PC-3 (cell line): ENCODE results near the gene KIAA0586. TPM values are rescaled to one million over a fixed set of nuclear protein-coding genes. Genes with fewer than 3 reads are reported as not detected.
"Not testable (repeated sequence)": the region's sequence is repeated elsewhere in the genome, so short reads cannot be mapped to it uniquely, and the experiment has no call there.

ENCODE experiments used
- ATAC-seq: fragments of 200-7000 bp; cut with Tn5 transposase; 2 replicates; pipeline ENCODE4 v1.9.1; 2020; ENCODE audit warnings: mild to moderate bottlenecking, moderate library complexity
- BruUV-seq: library from RNA; stranded (reverse); fragments of 400-500 nt; replicated peaks from 2 replicates; lab custom pipeline; 2021; lab: Mats Ljungman, UMichigan
- CTCF ChIA-PET: fragments of 300-600 bp; sonication (Branson Sonifier 250); formaldehyde crosslinking; loops from one replicate; lab custom pipeline; 2022; ENCODE audit warnings: antibody characterized with exemption; lab: Charles Lee
- POLR2A ChIA-PET: fragments of 300-600 bp; sonication (Branson Sonifier 250); formaldehyde crosslinking; loops from one replicate; lab custom pipeline; 2022; ENCODE audit warnings: antibody characterized with exemption; ENCODE audit not compliant: unreplicated experiment; lab: Charles Lee
- DNase-seq: peaks from one replicate; pipeline ENCODE4 v3.0.0-alpha.2; 2015
- H2AFZ ChIP-seq: fragments of 300-600 bp; sonication (generic); 2 replicates; pipeline ENCODE4 v1.6.0; 2016; ENCODE audit warnings: antibody characterized with exemption, low read length
- H3F3A ChIP-seq: fragments of 300-600 bp; sonication (generic); one replicate; pipeline ENCODE4 v1.6.0; 2017; ENCODE audit warnings: antibody characterized with exemption, low read length, control low read depth, mild to moderate bottlenecking; ENCODE audit not compliant: unreplicated experiment
- H3K27ac ChIP-seq: fragments of 300-600 bp; sonication (generic); 2 replicates; pipeline ENCODE4 v1.5.1; 2016; ENCODE audit warnings: mild to moderate bottlenecking, low read length
- H3K27me3 ChIP-seq: fragments of 300-600 bp; sonication (generic); 2 replicates; pipeline ENCODE4 v1.6.1; 2016; ENCODE audit warnings: low read length, mixed read lengths
- H3K36me3 ChIP-seq: fragments of 300-600 bp; sonication (generic); 2 replicates; pipeline ENCODE4 v1.6.1; 2016; ENCODE audit warnings: low read depth, mixed run types, low read length, mixed read lengths
- H3K4me1 ChIP-seq: fragments of 300-600 bp; sonication (generic); 2 replicates; pipeline ENCODE4 v1.5.1; 2016; ENCODE audit warnings: low read length; ENCODE audit not compliant: insufficient read depth
- H3K4me2 ChIP-seq: fragments of 300-600 bp; sonication (generic); 2 replicates; pipeline ENCODE4 v1.6.0; 2016; ENCODE audit warnings: low read length
- H3K4me3 ChIP-seq: fragments of 300-600 bp; sonication (generic); 2 replicates; pipeline ENCODE4 v1.5.1; 2016; ENCODE audit warnings: mild to moderate bottlenecking, low read length, mixed read lengths
- H3K79me2 ChIP-seq: fragments of 300-600 bp; sonication (generic); 2 replicates; pipeline ENCODE4 v1.6.1; 2017; ENCODE audit warnings: low read length, mixed read lengths
- H3K9ac ChIP-seq: fragments of 300-600 bp; sonication (generic); 2 replicates; pipeline ENCODE4 v1.6.0; 2016; ENCODE audit warnings: mild to moderate bottlenecking, low read length
- H3K9me2 ChIP-seq: fragments of 300-600 bp; sonication (generic); replicated peaks from 2 replicates; pipeline ENCODE4 v1.6.1; 2016; ENCODE audit warnings: mixed run types, low read length, mixed read lengths
- H3K9me3 ChIP-seq: fragments of 300-600 bp; sonication (generic); 2 replicates; pipeline ENCODE4 v1.6.1; 2016; ENCODE audit warnings: low read length, mixed read lengths
- H4K20me1 ChIP-seq: fragments of 300-600 bp; sonication (generic); 2 replicates; pipeline ENCODE4 v1.6.1; 2016; ENCODE audit warnings: low read length, mixed read lengths
- EZH2 ChIP-seq: fragments of 300-600 bp; sonication (generic); IDR thresholded peaks from one replicate; pipeline ENCODE4 v1.6.1; 2017; ENCODE audit warnings: antibody characterized with exemption, mild to moderate bottlenecking, low read length; ENCODE audit not compliant: unreplicated experiment
- EZH2phosphoT487 ChIP-seq: fragments of 300-600 bp; sonication (generic); IDR thresholded peaks from 2 replicates; pipeline ENCODE4 v1.6.1; 2018; ENCODE audit warnings: mild to moderate bottlenecking, antibody characterized with exemption, low read length, borderline replicate concordance
- intact Hi-C: fragments of 100-400 bp; cut with micrococcal nuclease; formaldehyde crosslinking; loops from 2 replicates; pipeline ENCODE4 v1.9.0; 2023
- total RNA-seq: library from RNA; depleted of rRNA; stranded (reverse); fragments of >200 nt; gene quantifications from 2 replicates; pipeline ENCODE4 v1.2.3, GENCODE V29; 2014
- TF ChIP-seq, protein P1 (sequence below): fragments of 300-600 bp; sonication (generic); conservative IDR thresholded peaks from 2 replicates; pipeline ENCODE4 v1.5.1; 2017; ENCODE audit warnings: antibody characterized with exemption, low read depth, mild to moderate bottlenecking, low read length

Gene KIAA0586
- total RNA-seq, 1 experiment from 2014 or later: 50.3 TPM

DNA sequence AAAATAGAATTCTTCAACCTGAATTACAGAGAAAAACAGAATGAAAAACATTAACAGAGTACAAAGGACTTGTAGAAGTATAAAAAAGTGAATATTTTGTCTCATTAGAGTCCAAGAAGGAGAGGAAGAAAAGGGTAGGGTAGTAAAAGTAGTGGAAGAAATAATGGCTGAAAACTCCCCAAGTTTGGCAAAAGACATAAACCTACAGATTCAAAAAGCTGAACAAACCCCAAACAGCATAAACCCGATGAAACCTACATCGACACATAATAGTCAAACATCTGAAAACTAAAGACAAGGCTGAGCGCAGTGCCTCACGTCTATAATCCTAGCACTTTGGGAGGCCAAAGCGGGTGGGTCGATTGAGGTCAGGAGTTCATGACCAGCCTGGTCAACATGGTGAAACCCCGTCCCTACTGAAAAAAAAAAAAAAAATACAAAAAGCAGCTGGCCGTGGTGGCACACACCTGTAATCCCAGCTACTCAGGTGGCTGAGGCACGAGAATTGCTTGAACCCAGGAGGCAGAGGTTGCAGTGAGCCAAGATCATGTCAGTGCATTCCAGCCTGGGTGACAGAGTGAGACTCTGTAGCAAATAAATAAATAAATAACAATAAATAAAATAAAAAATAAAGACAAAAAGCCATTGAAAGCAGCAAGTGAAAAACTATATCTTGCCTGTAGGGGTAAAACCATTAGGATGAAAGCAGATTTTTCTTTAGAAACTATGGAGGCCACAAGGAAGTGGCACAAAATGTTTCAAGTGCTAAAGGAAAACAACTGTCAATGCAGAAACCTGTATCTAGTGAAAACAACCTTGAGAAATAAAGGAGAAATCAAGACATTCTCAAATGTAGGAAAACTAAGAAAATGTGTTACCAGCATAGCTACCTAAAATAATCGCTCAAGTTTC is 11.6 kb upstream of the KIAA0586 start:
- ATAC-seq (no peak), DNase-seq (no peak)
- CTCF ChIA-PET: no interaction called here
- Histone ChIP-seq H3K4me1 (no peaks in the 10 kb centered on the region), H3K27ac (no peak overlapping the region), H3K27me3 (no peaks in the 10 kb centered on the region), H3K4me2 (no peak overlapping the region), H3K4me3 (no peak overlapping the region), H3K79me2 (peaks cover 50% of the 10 kb centered on the region), H3K36me3 (peaks cover 69% of the 10 kb centered on the region), H2AFZ (no peak overlapping the region), H4K20me1 (peaks cover 6% of the 10 kb centered on the region; the same call in 1 of the 2 replicates), H3K9ac (no peak overlapping the region), H3K9me3 (no peaks in the 10 kb centered on the region), H3K9me2 (no peaks in the 10 kb centered on the region), H3F3A (no peaks in the 10 kb centered on the region)
- BruUV-seq: no TSS peak
- TF ChIP-seq, protein P1, sequence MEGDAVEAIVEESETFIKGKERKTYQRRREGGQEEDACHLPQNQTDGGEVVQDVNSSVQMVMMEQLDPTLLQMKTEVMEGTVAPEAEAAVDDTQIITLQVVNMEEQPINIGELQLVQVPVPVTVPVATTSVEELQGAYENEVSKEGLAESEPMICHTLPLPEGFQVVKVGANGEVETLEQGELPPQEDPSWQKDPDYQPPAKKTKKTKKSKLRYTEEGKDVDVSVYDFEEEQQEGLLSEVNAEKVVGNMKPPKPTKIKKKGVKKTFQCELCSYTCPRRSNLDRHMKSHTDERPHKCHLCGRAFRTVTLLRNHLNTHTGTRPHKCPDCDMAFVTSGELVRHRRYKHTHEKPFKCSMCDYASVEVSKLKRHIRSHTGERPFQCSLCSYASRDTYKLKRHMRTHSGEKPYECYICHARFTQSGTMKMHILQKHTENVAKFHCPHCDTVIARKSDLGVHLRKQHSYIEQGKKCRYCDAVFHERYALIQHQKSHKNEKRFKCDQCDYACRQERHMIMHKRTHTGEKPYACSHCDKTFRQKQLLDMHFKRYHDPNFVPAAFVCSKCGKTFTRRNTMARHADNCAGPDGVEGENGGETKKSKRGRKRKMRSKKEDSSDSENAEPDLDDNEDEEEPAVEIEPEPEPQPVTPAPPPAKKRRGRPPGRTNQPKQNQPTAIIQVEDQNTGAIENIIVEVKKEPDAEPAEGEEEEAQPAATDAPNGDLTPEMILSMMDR: no peak
- TF ChIP-seq EZH2 (no peak), EZH2phosphoT487 (no peak)
- intact Hi-C loops: no loop called here
- POLR2A ChIA-PET: interaction anchor here (0.6 kb wide), 1 partner anchor 323 kb away, joined by 3 read pairs; no protein-coding TSS in a partner anchor

DNA sequence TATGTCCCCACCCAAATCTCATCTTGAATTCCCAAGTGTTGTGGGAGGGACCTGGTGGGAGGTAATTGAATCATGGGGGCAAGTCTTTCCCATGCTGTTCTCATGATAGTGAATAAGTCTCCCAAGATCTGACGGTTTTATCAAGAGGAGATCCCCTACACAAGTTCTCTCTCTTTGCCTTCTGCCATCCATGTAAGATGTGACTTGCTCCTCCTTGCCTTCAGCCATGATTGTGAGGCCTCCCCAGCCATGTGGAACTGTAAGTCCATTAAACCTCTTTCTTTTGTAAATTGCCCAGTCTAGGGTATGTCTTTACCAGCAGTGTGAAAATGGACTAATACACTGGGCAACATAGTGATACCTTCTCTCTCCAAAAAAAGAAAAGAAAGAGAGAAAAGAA is 10.6 kb upstream of the KIAA0586 start:
- CTCF ChIA-PET: not testable (repeated sequence)

DNA sequence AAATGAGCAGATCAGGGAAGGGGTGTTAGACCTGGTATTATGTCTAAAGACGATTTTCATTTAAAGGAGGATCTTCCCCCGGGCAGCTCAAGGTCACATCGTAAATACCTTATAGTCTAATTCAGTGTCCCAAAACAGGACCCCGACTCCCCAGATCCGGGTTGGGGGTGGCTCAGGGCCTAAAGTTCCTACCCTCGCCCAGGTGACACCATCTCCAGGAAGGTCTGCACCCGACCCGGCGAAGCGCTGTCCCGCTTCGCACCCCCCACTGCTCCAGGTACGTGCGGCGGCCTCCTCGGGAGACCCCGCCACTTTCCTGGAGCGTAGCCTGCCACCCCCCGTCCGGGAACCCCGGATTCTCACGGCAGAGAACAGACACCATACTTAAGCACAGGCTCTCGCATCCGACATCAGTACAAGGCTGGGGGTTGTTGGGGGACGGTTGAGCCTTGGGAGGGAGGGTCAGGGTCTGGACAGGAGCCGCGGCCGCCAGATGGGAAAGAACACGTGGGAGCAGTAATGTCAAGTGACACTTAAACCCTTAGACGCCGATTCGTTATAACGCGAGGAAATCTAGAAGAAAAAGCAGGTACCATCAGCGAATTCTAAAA is 744 bp upstream of the KIAA0586 start:
- ATAC-seq (peak; percentile 55), DNase-seq (peak; percentile 36)
- peaks cover 63% of the 10 kb centered on the region for H3K79me2 ChIP-seq
- POLR2A ChIA-PET: interaction anchor here (0.6 to 0.9 kb wide), 4 partner anchors 26 to 1024 kb away, joined by 4 to 9 read pairs (median 6); no protein-coding TSS in a partner anchor
- H3K9me3 ChIP-seq: no peaks in the 10 kb centered on the region
- H2AFZ ChIP-seq: peak overlapping the region; percentile 96
- H3K4me3 ChIP-seq: peak overlapping the region; percentile 70
- peak overlapping the region; percentile 88 for H3K9ac ChIP-seq
- H3K36me3 ChIP-seq: peaks cover 14% of the 10 kb centered on the region
- TSS peak; percentile 77 for BruUV-seq
- CTCF ChIA-PET: interaction anchor here (0.6 kb wide), 1 partner anchor 283 kb away, joined by 3 read pairs; no protein-coding TSS in a partner anchor
- intact Hi-C loops: loop anchor here (1.0 to 2.0 kb wide), 4 partner anchors 26 to 128 kb away; partner anchors contain the start of gene ARID4A
- peaks cover 10% of the 10 kb centered on the region for H3F3A ChIP-seq
- H3K9me2 ChIP-seq: no peaks in the 10 kb centered on the region
- peaks cover 22% of the 10 kb centered on the region for H3K4me1 ChIP-seq
- H3K27ac ChIP-seq: peak overlapping the region; percentile 77
- TF ChIP-seq EZH2 (no peak), EZH2phosphoT487 (no peak)
- TF ChIP-seq, protein P1: no peak
- peak overlapping the region; percentile 79 for H3K4me2 ChIP-seq
- H4K20me1 ChIP-seq: no peaks in the 10 kb centered on the region
- no peaks in the 10 kb centered on the region for H3K27me3 ChIP-seq

More for the DNA sequence above, 10.6 kb upstream of the KIAA0586 start:
- H3K4me1 ChIP-seq, H3K4me2 ChIP-seq, H3K9ac ChIP-seq, BruUV-seq, ATAC-seq, DNase-seq, H3K27ac ChIP-seq, H3K27me3 ChIP-seq, H2AFZ ChIP-seq, H3K9me3 ChIP-seq, H4K20me1 ChIP-seq, intact Hi-C loops, POLR2A ChIA-PET, H3K9me2 ChIP-seq, H3K4me3 ChIP-seq, H3F3A ChIP-seq: not testable (repeated sequence)
- Histone ChIP-seq H3K36me3 (peaks cover 70% of the 10 kb centered on the region), H3K79me2 (peaks cover 54% of the 10 kb centered on the region)
